GM12801 (cell line): ENCODE measurements around the gene IGFBP4.

Experiments
- CTCF ChIP-seq: IDR thresholded peaks from one replicate; pipeline ENCODE4 v1.5.1; 2011; ENCODE audit warnings: control low read depth; ENCODE audit not compliant: insufficient read length; ENCODE audit errors: extremely low read depth

IGFBP4 gene

GRCh38 chr17:40433551-40434415, 9.5 kb upstream of the IGFBP4 start:
- no peak for TF ChIP-seq CTCF

- TF ChIP-seq CTCF, result no peak
Measured at GRCh38 chr17:40436636-40437035, 6.6 kb upstream of the IGFBP4 start.

- no peak for TF ChIP-seq CTCF
Measured at GRCh38 chr17:40437095-40437732, 6.0 kb upstream of the IGFBP4 start.

GRCh38 chr17:40440166-40440565, 3.1 kb upstream of the IGFBP4 start:
- no peak for TF ChIP-seq CTCF

- no peak for TF ChIP-seq CTCF
Measured at GRCh38 chr17:40442392-40443195, 656 bp upstream of the IGFBP4 start.

GRCh38 chr17:40443988-40444899, 994 bp downstream of the IGFBP4 start:
- no peak for TF ChIP-seq CTCF
